Esophagus mucosa (tissue), 1 donor: ENCODE measurements around the gene IGFL4. TPM values are rescaled to one million over a fixed set of nuclear protein-coding genes. Genes with fewer than 3 reads are reported as not detected.

Source experiments
- ATAC-seq: fragments of 200-7000 bp; cut with Tn5 transposase; one replicate; pipeline ENCODE4 v1.9.1; 2020
- total RNA-seq: library from RNA; stranded (reverse); gene quantifications from one replicate; pipeline ENCODE4 v1.2.4, GENCODE V29; 2023
- donor health status: DM: yes; HTN: yes; CAD: no.

Gene IGFL4
- 0.24 TPM for total RNA-seq

DNA sequence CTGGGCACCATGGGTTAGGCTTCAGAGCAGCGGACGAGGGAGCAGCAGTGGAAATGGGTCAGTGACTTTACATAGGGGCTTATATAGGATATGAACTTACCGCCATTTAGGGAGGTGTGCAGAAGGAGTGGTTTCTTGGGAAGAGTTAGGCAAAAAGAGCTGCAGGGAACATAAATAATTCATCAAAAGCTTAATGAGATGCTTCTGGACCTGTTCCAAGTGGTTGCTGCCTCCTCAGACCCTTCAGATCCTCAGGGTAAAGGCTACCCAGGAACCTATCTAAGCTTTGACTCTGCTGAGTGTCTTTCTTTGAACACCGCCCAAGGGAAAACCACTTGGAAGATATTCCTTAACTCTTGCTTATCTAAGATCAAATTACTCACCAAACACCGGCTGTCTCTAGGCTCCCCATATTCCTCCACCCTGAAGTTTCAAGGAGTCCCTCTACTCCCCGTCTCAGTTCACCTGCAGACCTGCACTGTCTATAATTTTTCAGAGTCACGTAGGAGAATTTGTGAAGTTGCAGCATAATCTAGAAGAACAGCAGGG is at the start of gene IGFL4:
Gene IGFL4 (minus strand): TSS at position 51 of the 549 bp plus-strand sequence. CDS start 40 bp downstream, at position 11.
- ATAC-seq = peak; percentile 46

GRCh38 chr19:46090444-46090843 is 49.6 kb upstream of the IGFL4 start:
- peak; percentile 28 for ATAC-seq

DNA sequence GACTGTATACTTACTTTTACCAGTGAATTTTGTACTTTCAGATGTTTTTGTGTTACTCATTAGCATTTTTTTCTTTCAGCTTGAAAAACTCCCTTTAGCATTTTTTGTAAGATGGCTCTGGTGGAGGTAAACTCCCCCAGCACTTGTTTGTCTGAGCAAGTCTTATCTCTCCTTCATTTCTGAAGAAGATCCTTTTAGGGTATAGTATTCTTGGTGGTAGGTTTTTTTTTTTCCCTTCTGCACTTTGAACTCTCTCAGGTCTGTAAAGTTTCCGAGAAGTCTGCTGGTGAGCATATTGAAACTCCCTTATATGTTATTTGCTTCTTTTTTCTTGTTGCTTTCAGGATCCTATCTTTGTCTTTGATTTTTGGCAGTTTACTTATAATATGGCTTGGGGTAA is 48.6 kb upstream of the IGFL4 start:
- no peak for ATAC-seq

GRCh38 chr19:46088101-46088500 is 47.3 kb upstream of the IGFL4 start:
- no peak for ATAC-seq

- ATAC-seq = no peak
These were observed 45.1 kb upstream of the IGFL4 start for GRCh38 chr19:46085888-46086287.

DNA sequence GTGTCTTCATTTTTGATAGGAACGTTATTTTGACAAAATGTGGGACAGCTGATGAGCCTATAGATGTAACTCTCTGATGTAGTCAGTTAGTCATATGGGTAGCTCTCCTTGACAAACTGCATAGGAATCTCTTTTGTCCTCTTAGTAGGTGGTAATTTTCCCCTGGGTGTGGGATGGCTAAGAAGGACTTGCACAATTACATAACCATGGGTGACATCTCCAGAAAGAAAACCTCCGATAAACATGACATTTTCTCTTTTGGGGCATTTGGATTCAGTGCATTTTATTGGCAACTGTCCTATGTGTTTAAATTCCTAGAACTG is 41.9 kb upstream of the IGFL4 start:
- peak; percentile 59 for ATAC-seq

GRCh38 chr19:46081928-46082727 is 41.3 kb upstream of the IGFL4 start:
- ATAC-seq = peak; percentile 74

DNA sequence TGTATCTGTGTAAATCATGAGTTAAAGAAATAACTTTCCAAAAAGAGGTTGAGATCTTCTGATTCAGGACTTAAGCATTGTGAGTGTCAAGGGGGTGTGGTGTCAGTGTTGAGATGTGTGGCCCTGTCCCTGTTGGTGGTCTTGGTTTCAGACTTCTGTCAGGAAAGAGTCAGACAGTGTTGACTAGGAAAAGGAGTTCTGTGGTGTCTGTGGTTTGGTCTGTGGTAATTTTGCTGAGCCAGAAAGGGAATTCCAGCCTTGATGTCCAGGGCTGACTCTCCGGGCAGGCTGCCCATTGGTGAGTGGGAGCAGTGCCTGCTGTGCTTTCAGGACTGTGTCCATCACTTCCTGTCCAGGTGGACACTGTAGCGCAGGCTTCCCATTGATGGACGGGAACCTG is 39.8 kb upstream of the IGFL4 start:
- ATAC-seq = no peak

- no peak for ATAC-seq
These were observed 38.8 kb upstream of the IGFL4 start for GRCh38 chr19:46079576-46079975.

- peak; percentile 26 for ATAC-seq
These were observed 38.0 kb upstream of the IGFL4 start for GRCh38 chr19:46078573-46079332.

- ATAC-seq = no peak
These were observed 37.0 kb upstream of the IGFL4 start for GRCh38 chr19:46077815-46078167.

- peak; percentile 82 for ATAC-seq
These were observed 36.4 kb upstream of the IGFL4 start for GRCh38 chr19:46076951-46077814.

GRCh38 chr19:46076031-46076880 is 35.5 kb upstream of the IGFL4 start:
- no peak for ATAC-seq

GRCh38 chr19:46073268-46073922 is 32.6 kb upstream of the IGFL4 start:
- ATAC-seq = no peak

- peak; percentile 80 for ATAC-seq
These were observed 29.1 kb upstream of the IGFL4 start for GRCh38 chr19:46069806-46070341.

- peak; percentile 74 for ATAC-seq
These were observed 27.8 kb upstream of the IGFL4 start for GRCh38 chr19:46068345-46069258.

GRCh38 chr19:46067691-46068090 is 26.9 kb upstream of the IGFL4 start:
- ATAC-seq = peak; percentile 25

GRCh38 chr19:46066471-46066870 is 25.7 kb upstream of the IGFL4 start:
- ATAC-seq = no peak

DNA sequence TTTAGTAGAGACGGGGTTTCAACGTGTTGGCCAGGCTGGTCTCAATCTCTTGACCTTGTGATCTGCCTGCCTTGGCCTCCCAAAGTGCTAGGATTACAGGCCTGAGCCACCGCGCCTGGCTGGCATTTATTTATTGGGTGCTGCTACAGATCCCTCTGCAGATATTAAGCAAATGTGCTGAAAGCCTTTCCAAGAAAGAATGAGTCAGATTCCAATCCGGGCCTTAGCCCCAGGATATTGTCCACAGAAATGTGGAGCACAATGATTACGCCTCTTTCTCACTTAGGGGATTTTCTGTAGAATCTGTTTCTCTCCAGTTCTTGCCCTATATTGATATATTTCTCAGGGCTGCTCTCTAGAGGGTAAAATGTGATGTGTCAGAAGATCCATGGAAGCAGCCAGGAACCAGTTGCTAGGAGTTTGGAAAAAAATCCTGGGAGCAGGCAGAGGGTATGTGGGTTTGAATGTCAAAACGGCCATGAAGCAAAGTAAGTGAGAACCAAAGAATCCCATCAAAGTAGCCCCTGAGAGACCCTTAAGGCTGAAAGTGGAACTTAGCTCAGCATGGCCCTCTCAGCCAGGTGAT is 24.8 kb upstream of the IGFL4 start:
- peak; percentile 36 for ATAC-seq
